Endodermal cell (in vitro differentiated cells): ENCODE data around the gene TRIM44. TPM values are rescaled to one million over a fixed set of nuclear protein-coding genes. Genes with fewer than 3 reads are reported as not detected.

Experiments used
- DNase-seq: peaks from one replicate; pipeline ENCODE4 v3.0.0-alpha.2; 2017
- H3K27ac ChIP-seq: 2 replicates; pipeline ENCODE4 v1.5.1; 2013; ENCODE audit warnings: mild to moderate bottlenecking, low read depth, low read length, moderate library complexity
- H3K27me3 ChIP-seq: 2 replicates; pipeline ENCODE4 v1.6.1; 2013; ENCODE audit warnings: mild to moderate bottlenecking, low read length, moderate library complexity; ENCODE audit not compliant: insufficient read depth, control insufficient read depth, poor library complexity, severe bottlenecking
- H3K36me3 ChIP-seq: 2 replicates; pipeline ENCODE4 v1.7.0; 2013; ENCODE audit warnings: mild to moderate bottlenecking, low read length, moderate library complexity; ENCODE audit not compliant: control insufficient read depth, insufficient read depth
- H3K4me1 ChIP-seq: one replicate; pipeline ENCODE4 v1.7.0; 2013; ENCODE audit warnings: low read length; ENCODE audit not compliant: control insufficient read depth, insufficient read depth
- H3K4me3 ChIP-seq: 2 replicates; pipeline ENCODE4 v1.5.1; 2013; ENCODE audit warnings: mild to moderate bottlenecking, low read length, moderate library complexity
- H3K9ac ChIP-seq: 2 replicates; pipeline ENCODE4 v1.6.1; 2013; ENCODE audit warnings: mild to moderate bottlenecking, low read length, moderate library complexity; ENCODE audit not compliant: poor library complexity, severe bottlenecking; ENCODE audit errors: extremely low read depth
- H3K9me3 ChIP-seq: 2 replicates; pipeline ENCODE4 v1.6.1; 2013; ENCODE audit warnings: mild to moderate bottlenecking, low read length, moderate library complexity; ENCODE audit not compliant: control insufficient read depth
- H3K27ac Mint-ChIP-seq: 2 replicates; pipeline ENCODE4 v1.8.0; 2020; ENCODE audit warnings: mixed read lengths
- H3K27me3 Mint-ChIP-seq: 2 replicates; pipeline ENCODE4 v1.8.0; 2021; ENCODE audit warnings: mild to moderate bottlenecking, mixed read lengths; ENCODE audit not compliant: insufficient read depth
- H3K36me3 Mint-ChIP-seq: 2 replicates; pipeline ENCODE4 v1.8.0; 2020; ENCODE audit warnings: low read depth, mixed read lengths
- H3K4me1 Mint-ChIP-seq: 2 replicates; pipeline ENCODE4 v1.8.0; 2020; ENCODE audit warnings: mixed read lengths
- H3K4me3 Mint-ChIP-seq: 2 replicates; pipeline ENCODE4 v1.8.0; 2020; ENCODE audit warnings: mild to moderate bottlenecking, moderate library complexity, mixed read lengths
- H3K9me3 Mint-ChIP-seq: 2 replicates; pipeline ENCODE4 v1.8.0; 2020; ENCODE audit warnings: mild to moderate bottlenecking, mixed read lengths
- CTCF ChIP-seq: fragments of 200-600 bp; sonication (generic); conservative IDR thresholded peaks from 2 replicates; pipeline ENCODE4 v1.5.0; 2021; ENCODE audit warnings: antibody characterized with exemption, mild to moderate bottlenecking
- WGBS, 2 experiments: methylation state at CpG; one replicate each; pipeline versions ENCODE4 v1.1.5 to v1.1.7; 2013; ENCODE audit warnings: missing lambda C conversion rate in 2 of 2, mixed read lengths in 1 of 2; ENCODE audit not compliant: insufficient coverage in 1 of 2, insufficient read length in 1 of 2; 5-methylcytosine and 5-hydroxymethylcytosine counted together
- total RNA-seq, 2 donors: library from RNA; stranded (reverse); fragmentation: NEBNext Ultra II Directional in 1 of 2; extraction: Animal tissue kit (Norgen Biotek cat#: 25700) in 1 of 2; gene quantifications; 2 replicates in 1 of 2; 3 replicates in 1 of 2; pipeline ENCODE4 v1.2.1, GENCODE V29; 2021

Gene TRIM44
- total RNA-seq, 2 donors from 2014 or later: 48.5 to 63.8 TPM

- H3K27me3 ChIP-seq: no peaks in the 10 kb centered on the region
- H3K36me3 Mint-ChIP-seq: no peaks in the 10 kb centered on the region
- no peak for DNase-seq
- no peak overlapping the region for H3K9ac ChIP-seq
- peaks cover 4% of the 10 kb centered on the region for H3K4me1 ChIP-seq
- no peaks in the 10 kb centered on the region for H3K9me3 Mint-ChIP-seq
- no peak for TF ChIP-seq CTCF
- no peaks in the 10 kb centered on the region for H3K9me3 ChIP-seq
- no peaks in the 10 kb centered on the region for H3K27me3 Mint-ChIP-seq
- H3K4me3 Mint-ChIP-seq: no peak overlapping the region
- no peak overlapping the region for H3K27ac ChIP-seq
- no peak overlapping the region for H3K4me3 ChIP-seq
- peaks cover 5% of the 10 kb centered on the region for H3K4me1 Mint-ChIP-seq
- WGBS, 2 experiments: 89% methylated on average over 2 of the region's 2 CpGs; no CpG with 5 or more reads in 1 of the 2 experiments
- no peak overlapping the region for H3K27ac Mint-ChIP-seq
- no peaks in the 10 kb centered on the region for H3K36me3 ChIP-seq
Observed at GRCh38 chr11:35822815-35823495, 160.4 kb downstream of the TRIM44 start.

- no peaks in the 10 kb centered on the region for H3K36me3 ChIP-seq
- Mint-ChIP-seq H3K36me3 (no peaks in the 10 kb centered on the region), H3K27me3 (no peaks in the 10 kb centered on the region), H3K4me3 (no peak overlapping the region), H3K9me3 (no peaks in the 10 kb centered on the region), H3K4me1 (peaks cover 5% of the 10 kb centered on the region), H3K27ac (no peak overlapping the region)
- H3K9ac ChIP-seq: no peak overlapping the region
- DNase-seq: no peak
- H3K4me1 ChIP-seq: peaks cover 4% of the 10 kb centered on the region
- H3K9me3 ChIP-seq: no peaks in the 10 kb centered on the region
- no peak for TF ChIP-seq CTCF
- no peaks in the 10 kb centered on the region for H3K27me3 ChIP-seq
- WGBS, 2 experiments: 93 to 96% methylated on average over 9 to 10 of the region's 10 CpGs
- H3K27ac ChIP-seq: no peak overlapping the region
- no peak overlapping the region for H3K4me3 ChIP-seq
Observed at GRCh38 chr11:35823742-35824298, 161.2 kb downstream of the TRIM44 start.

GRCh38 chr11:35825386-35825785 lies 162.8 kb downstream of the TRIM44 start:
- no peak for DNase-seq
- Mint-ChIP-seq H3K4me1 (peaks cover 4% of the 10 kb centered on the region), H3K4me3 (no peak overlapping the region), H3K36me3 (no peaks in the 10 kb centered on the region), H3K27me3 (peaks cover 3% of the 10 kb centered on the region), H3K9me3 (no peaks in the 10 kb centered on the region), H3K27ac (no peak overlapping the region)
- H3K9ac ChIP-seq: no peak overlapping the region
- TF ChIP-seq CTCF: no peak
- WGBS, 2 experiments: 93% methylated on average over 1 of the region's 1 CpG; no CpG with 5 or more reads in 1 of the 2 experiments
- H3K9me3 ChIP-seq: no peaks in the 10 kb centered on the region
- H3K4me3 ChIP-seq: no peak overlapping the region
- no peaks in the 10 kb centered on the region for H3K4me1 ChIP-seq
- no peaks in the 10 kb centered on the region for H3K27me3 ChIP-seq
- no peak overlapping the region for H3K27ac ChIP-seq
- no peaks in the 10 kb centered on the region for H3K36me3 ChIP-seq
